ENCODE measurements around the gene TBX18. TPM values are rescaled to one million over a fixed set of nuclear protein-coding genes. Genes with fewer than 3 reads are reported as not detected.
A peak's percentile ranks its signal among the peaks of the same experiment; 100 is the strongest.

Gene TBX18
- total RNA-seq, 1 experiment from 2014 or later, result 14.4 TPM

DNA sequence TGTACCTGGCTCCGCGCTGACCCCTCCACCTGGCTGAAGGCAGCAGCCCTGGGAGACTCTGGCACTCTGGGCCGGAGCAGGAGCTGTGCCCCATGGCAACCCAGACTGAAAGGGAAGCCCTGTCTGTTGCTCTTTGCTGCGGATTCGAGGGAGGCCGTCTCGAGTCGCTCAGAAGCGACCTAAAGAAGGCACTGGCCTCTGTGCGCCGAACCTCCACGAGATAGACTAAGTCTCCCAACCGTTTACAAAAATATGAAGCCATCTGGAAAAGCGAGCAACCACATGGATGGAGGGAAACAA is 10.5 kb upstream of the TBX18 start:
- Histone ChIP-seq H3K4me3 (replicated peaks in 1 of 2; ENCODE audit: low read depth in 1 of 2, low read length in 2 of 2) (peak overlapping the region; percentile 9 to 61; a peak in 2 of 4 replicates), H3K9me2 (ENCODE audit: insufficient read depth) (no peaks in the 10 kb centered on the region), H3K27me3 (ENCODE audit: insufficient read depth, low read length) (peaks cover 5% of the 10 kb centered on the region; the same call in 1 of the 2 replicates), H4K20me1 (ENCODE audit: insufficient read depth) (no peaks in the 10 kb centered on the region), H3K4me2 (ENCODE audit: low read length) (peak overlapping the region; percentile 81), H3K79me2 (ENCODE audit: insufficient read depth, low read length) (no peaks in the 10 kb centered on the region), H3K27ac (ENCODE audit: low read depth, low read length) (no peak overlapping the region), H3K9me3 (ENCODE audit: control insufficient read depth in 1 of 2, insufficient read depth in 1 of 2, low read depth in 1 of 2, low read length in 2 of 2) (no peaks in the 10 kb centered on the region), H3K36me3 (ENCODE audit: control insufficient read depth in 1 of 2, insufficient read depth in 2 of 2, low read length in 2 of 2) (no peaks in the 10 kb centered on the region), H3K9ac (ENCODE audit: low read length) (no peak overlapping the region), H3K4me1 (ENCODE audit: control insufficient read depth in 1 of 2, insufficient read depth in 2 of 2, low read length in 2 of 2) (peaks cover 0 to 9% of the 10 kb centered on the region in 2 experiments; a peak in 2 of 4 replicates), H2AFZ (ENCODE audit: low read depth, low read length, poor library complexity, severe bottlenecking) (no peak overlapping the region)
- ChIA-PET POLR2A (no interaction called here), CTCF (interaction anchor here (1.2 to 2.5 kb wide), 4 partner anchors 10 to 353 kb away, joined by 3 to 13 read pairs (median 10); partner anchors contain the start of gene TBX18), RAD21 (ENCODE audit: low non-redundant PET in 1 of 2, low total read pairs in 2 of 2, uncharacterized antibody in 2 of 2, unreplicated experiment in 2 of 2) (interaction anchor here in 1 of 2 experiments (0.7 kb wide), 1 partner anchor 353 kb away, joined by 3 read pairs; no protein-coding TSS in a partner anchor)
- TF ChIP-seq, protein P1, sequence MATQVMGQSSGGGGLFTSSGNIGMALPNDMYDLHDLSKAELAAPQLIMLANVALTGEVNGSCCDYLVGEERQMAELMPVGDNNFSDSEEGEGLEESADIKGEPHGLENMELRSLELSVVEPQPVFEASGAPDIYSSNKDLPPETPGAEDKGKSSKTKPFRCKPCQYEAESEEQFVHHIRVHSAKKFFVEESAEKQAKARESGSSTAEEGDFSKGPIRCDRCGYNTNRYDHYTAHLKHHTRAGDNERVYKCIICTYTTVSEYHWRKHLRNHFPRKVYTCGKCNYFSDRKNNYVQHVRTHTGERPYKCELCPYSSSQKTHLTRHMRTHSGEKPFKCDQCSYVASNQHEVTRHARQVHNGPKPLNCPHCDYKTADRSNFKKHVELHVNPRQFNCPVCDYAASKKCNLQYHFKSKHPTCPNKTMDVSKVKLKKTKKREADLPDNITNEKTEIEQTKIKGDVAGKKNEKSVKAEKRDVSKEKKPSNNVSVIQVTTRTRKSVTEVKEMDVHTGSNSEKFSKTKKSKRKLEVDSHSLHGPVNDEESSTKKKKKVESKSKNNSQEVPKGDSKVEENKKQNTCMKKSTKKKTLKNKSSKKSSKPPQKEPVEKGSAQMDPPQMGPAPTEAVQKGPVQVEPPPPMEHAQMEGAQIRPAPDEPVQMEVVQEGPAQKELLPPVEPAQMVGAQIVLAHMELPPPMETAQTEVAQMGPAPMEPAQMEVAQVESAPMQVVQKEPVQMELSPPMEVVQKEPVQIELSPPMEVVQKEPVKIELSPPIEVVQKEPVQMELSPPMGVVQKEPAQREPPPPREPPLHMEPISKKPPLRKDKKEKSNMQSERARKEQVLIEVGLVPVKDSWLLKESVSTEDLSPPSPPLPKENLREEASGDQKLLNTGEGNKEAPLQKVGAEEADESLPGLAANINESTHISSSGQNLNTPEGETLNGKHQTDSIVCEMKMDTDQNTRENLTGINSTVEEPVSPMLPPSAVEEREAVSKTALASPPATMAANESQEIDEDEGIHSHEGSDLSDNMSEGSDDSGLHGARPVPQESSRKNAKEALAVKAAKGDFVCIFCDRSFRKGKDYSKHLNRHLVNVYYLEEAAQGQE (IDR thresholded peaks at IDR 0.05; ENCODE audit: low read depth), result no peak
- no peak for TF ChIP-seq EGR1 (IDR thresholded peaks at IDR 0.05; ENCODE audit: low read depth)
- no peak for TF ChIP-seq RAD21 (IDR thresholded peaks at IDR 0.05; ENCODE audit: low read depth)
- no peak for TF ChIP-seq ZBTB33 (IDR thresholded peaks at IDR 0.05; ENCODE audit: extremely low read depth, insufficient replicate concordance, low read length)
- TF ChIP-seq ATF3 (IDR thresholded peaks at IDR 0.05), result no peak
- TF ChIP-seq POLR2A (IDR thresholded peaks at IDR 0.05; ENCODE audit: borderline replicate concordance, extremely low read depth, insufficient read depth, insufficient read length), result no peak
- no peak for TF ChIP-seq TCF7L2 (IDR thresholded peaks at IDR 0.05; ENCODE audit: borderline replicate concordance, extremely low read depth, insufficient read depth, insufficient read length)
- TF ChIP-seq SP1 (IDR thresholded peaks at IDR 0.05; ENCODE audit: low read depth), result no peak
- no peak for TF ChIP-seq JUND (IDR thresholded peaks at IDR 0.05)
- no peak for TF ChIP-seq SIN3A (IDR thresholded peaks at IDR 0.05; ENCODE audit: low read depth)
- TF ChIP-seq MAX (IDR thresholded peaks at IDR 0.05), result no peak
- no peak for TF ChIP-seq SRF (IDR thresholded peaks at IDR 0.05; ENCODE audit: low read depth)
- no peak for TF ChIP-seq ELF1 (IDR thresholded peaks at IDR 0.05; ENCODE audit: borderline replicate concordance, low read depth)
- no peak for TF ChIP-seq CBX3 (IDR thresholded peaks at IDR 0.05; ENCODE audit: low read depth)
- TF ChIP-seq EZH2phosphoT487 (IDR thresholded peaks at IDR 0.05; ENCODE audit: borderline replicate concordance), result no peak
- TF ChIP-seq FOSL1 (IDR thresholded peaks at IDR 0.05; ENCODE audit: low read depth), result no peak
- TF ChIP-seq CEBPB (IDR thresholded peaks at IDR 0.05; ENCODE audit: low read depth), result no peak
- no peak for TF ChIP-seq POLR2AphosphoS5 (IDR thresholded peaks at IDR 0.05; ENCODE audit: low read depth, low read length)
- intact Hi-C loops (cut with micrococcal nuclease), result loop anchor here (10.0 kb wide), 1 partner anchor 350 kb away; no protein-coding TSS in a partner anchor
- no TSS peak for BruUV-seq (replicated peaks)
- ATAC-seq (no peak), DNase-seq (ENCODE audit: low read depth, low spot score) (no peak)

Data from HCT116 (cell line).